HepG2 (cell line): ENCODE data around the gene FZD4. TPM values are rescaled to one million over a fixed set of nuclear protein-coding genes. Genes with fewer than 3 reads are reported as not detected.
A peak's percentile ranks its signal among the peaks of the same experiment; 100 is the strongest.

Experiments
- ATAC-seq: fragments of 200-7000 bp; cut with Tn5 transposase; 3 replicates; pipeline ENCODE4 v1.9.1; 2020; ENCODE audit warnings: mild to moderate bottlenecking, moderate library complexity
- BruUV-seq: library from RNA; stranded (reverse); fragments of 400-500 nt; replicated peaks from 2 replicates; lab custom pipeline; 2021; lab: Mats Ljungman, UMichigan
- CTCF ChIA-PET: fragments of 300-600 bp; formaldehyde crosslinking; extraction: SDS; loops from one replicate; lab custom pipeline; 2021; ENCODE audit warnings: low total read pairs, inconsistent platforms, low intra/inter-chr PET ratio; lab: Yijun Ruan, JAX
- POLR2A ChIA-PET: fragments of 350-600 bp; sonication (Branson Sonifier 250); formaldehyde crosslinking; loops from one replicate; lab custom pipeline; 2020; ENCODE audit warnings: antibody characterized with exemption, inconsistent platforms; lab: Yijun Ruan, JAX
- DNase-seq: peaks from one replicate; pipeline ENCODE4 v3.0.0-alpha.2; 2015; ENCODE audit warnings: low spot score
- FAIRE-seq: peaks from 3 replicates; lab custom pipeline; 2011; peaks lifted over from hg19 to GRCh38; lab: Jason Lieb, UNC
- H2AFZ ChIP-seq: one replicate; pipeline ENCODE4 v1.6.1; 2011; ENCODE audit warnings: low read length, inconsistent platforms
- H3K27ac ChIP-seq: fragments of 300-600 bp; 3 replicates; pipeline ENCODE4 v1.8.0; 2011; ENCODE audit warnings: mixed run types, mild to moderate bottlenecking, mixed read lengths, low read length, inconsistent platforms; ENCODE audit not compliant: insufficient read depth; ENCODE audit errors: extremely low read length
- H3K27me3 ChIP-seq, 2 experiments: fragments of 200-600 bp in 1 of 2; 2 replicates in 1 of 2; 3 replicates in 1 of 2; pipeline versions ENCODE4 v1.6.0 to v1.8.0; 2011; ENCODE audit warnings: low read length in 2 of 2, mild to moderate bottlenecking in 2 of 2, moderate library complexity in 2 of 2, inconsistent platforms in 1 of 2; ENCODE audit not compliant: insufficient read depth in 2 of 2, control insufficient read depth in 1 of 2
- H3K36me3 ChIP-seq, 2 experiments: fragments of 200-600 bp in 1 of 2; replicated peaks in 1 of 2; 2 replicates in 1 of 2; 3 replicates in 1 of 2; pipeline versions ENCODE4 v1.5.1 to v1.8.0; 2011; ENCODE audit warnings: low read length in 2 of 2, inconsistent platforms in 1 of 2; ENCODE audit not compliant: insufficient read depth in 2 of 2, control insufficient read depth in 1 of 2
- H3K4me1 ChIP-seq: 2 replicates; pipeline ENCODE4 v1.5.1; 2012; ENCODE audit warnings: low read length, inconsistent platforms; ENCODE audit not compliant: insufficient read depth
- H3K4me2 ChIP-seq: 2 replicates; pipeline ENCODE4 v1.6.0; 2011; ENCODE audit warnings: low read depth, low read length, inconsistent platforms
- H3K4me3 ChIP-seq, 3 experiments: fragments of 200-600 bp in 1 of 3; sonication (generic), shearing (Covaris generic) in 1 of 3; replicated peaks in 1 of 3; 2 replicates each; pipeline ENCODE4 v1.5.1; 2011 to 2016; ENCODE audit warnings: low read length in 3 of 3, inconsistent platforms in 2 of 3, low read depth in 2 of 3, mild to moderate bottlenecking in 2 of 3, control low read depth in 1 of 3, mixed read lengths in 1 of 3; ENCODE audit not compliant: insufficient read depth in 1 of 3
- H3K79me2 ChIP-seq: one replicate; pipeline ENCODE4 v1.6.1; 2011; ENCODE audit warnings: low read length, inconsistent platforms; ENCODE audit not compliant: insufficient read depth
- H3K9ac ChIP-seq: 2 replicates; pipeline ENCODE4 v1.6.0; 2011; ENCODE audit warnings: mild to moderate bottlenecking, low read depth, low read length, inconsistent platforms; ENCODE audit not compliant: insufficient read depth
- H3K9me3 ChIP-seq: 2 replicates; pipeline ENCODE4 v1.5.1; 2012; ENCODE audit warnings: mild to moderate bottlenecking, low read length
- H4K20me1 ChIP-seq: 2 replicates; pipeline ENCODE4 v1.6.0; 2011; ENCODE audit warnings: inconsistent platforms, mild to moderate bottlenecking, low read length, moderate library complexity; ENCODE audit not compliant: insufficient read depth
- JUN ChIP-seq: sonication (generic); formaldehyde crosslinking; IDR thresholded peaks from 2 replicates; pipeline ENCODE4 v1.4.0; 2020; ENCODE audit warnings: mild to moderate bottlenecking, missing genetic modification reagents
- RBFOX2 ChIP-seq: fragments of 200-400 bp; formaldehyde crosslinking; IDR thresholded peaks from 2 replicates; pipeline ENCODE4 v1.6.1; 2017; ENCODE audit warnings: low read depth, mild to moderate bottlenecking, low read length
- RFX5 ChIP-seq: IDR thresholded peaks from 2 replicates; pipeline ENCODE4 v1.6.1; 2011; ENCODE audit warnings: low read depth, low read length, improper control_type of control experiment
- SAFB2 ChIP-seq: sonication (generic); formaldehyde crosslinking; IDR thresholded peaks from 2 replicates; pipeline ENCODE4 v1.5.1; 2020; ENCODE audit warnings: missing genetic modification reagents, low read depth, mild to moderate bottlenecking, borderline replicate concordance
- TOE1 ChIP-seq: sonication (generic); formaldehyde crosslinking; IDR thresholded peaks from 2 replicates; pipeline ENCODE4 v1.4.0; 2020; ENCODE audit warnings: mild to moderate bottlenecking, missing genetic modification reagents
- ZNF124 ChIP-seq: sonication (generic); formaldehyde crosslinking; IDR thresholded peaks from 2 replicates; pipeline ENCODE4 v1.4.0; 2020; ENCODE audit warnings: missing genetic modification reagents
- ZNF318 ChIP-seq: sonication (generic); formaldehyde crosslinking; IDR thresholded peaks from 2 replicates; pipeline ENCODE4 v1.4.0; 2020; ENCODE audit warnings: mild to moderate bottlenecking, missing genetic modification reagents
- WGBS: methylation state at CpG from one replicate; pipeline ENCODE4 v1.1.6; 2017; ENCODE audit warnings: low lambda C conversion rate; 5-methylcytosine and 5-hydroxymethylcytosine counted together
- in situ Hi-C: cut with HindIII; loops from 2 replicates; pipeline ENCODE4 v1.10.0; 2017; ENCODE audit warnings: low pct_unique_long_range_greater_than_20kb; ENCODE audit not compliant: extremely low pct_ligation_motif_present
- intact Hi-C: fragments of 100-400 bp; cut with micrococcal nuclease; formaldehyde crosslinking; loops from one replicate; pipeline ENCODE4 v1.10.0; 2022; ENCODE audit not compliant: unreplicated experiment
- polyA plus RNA-seq, 8 experiments: library from polyadenylated mRNA; depleted of rRNA in 3 of 8; stranded (reverse) in 7 of 8; unstranded in 1 of 8; fragments of >200 nt; fragmentation: Illumina TruSeq in 4 of 8; extraction: Trizol in 4 of 8; gene quantifications; 2 replicates each; pipeline versions ENCODE4 v1.2.1 to v1.2.3, GENCODE V29; 2011 to 2016; ENCODE audit warnings: low read depth in 4 of 8, missing spikeins in 1 of 8, mixed read lengths in 1 of 8; ENCODE audit not compliant: insufficient read depth in 1 of 8
- total RNA-seq, 5 experiments: library from RNA; depleted of rRNA; stranded (reverse); fragments of >200 nt; fragmentation: Illumina TruSeq; extraction: Trizol; gene quantifications; 2 replicates each; pipeline ENCODE4 v1.2.3, GENCODE V29; 2016; ENCODE audit warnings: low read depth in 1 of 5

The FZD4 gene
- total and polyA plus RNA-seq, 2 of the 13 experiments (the other 11 are each of a cell fraction or from before 2014, with no cell fraction given): 46.5 to 70.4 TPM

- CTCF ChIA-PET: no interaction called here
- in situ Hi-C loops: loop anchor here (5.0 kb wide), 1 partner anchor 87 kb away; the partner anchor contains the start of gene TMEM135
- WGBS: 92% methylated on average over 3 of the region's 3 CpGs
- H3K36me3 ChIP-seq: peaks cover 13 to 48% of the 10 kb centered on the region in 2 experiments
- no peak for DNase-seq
- FAIRE-seq: no peak
- peaks cover 71% of the 10 kb centered on the region for H3K4me1 ChIP-seq
- TF ChIP-seq RBFOX2 (peak; percentile 31), ZNF124 (CRISPR knock-in tag) (no peak)
- TF ChIP-seq, all 625 proteins: peak for 1
- H4K20me1 ChIP-seq: peaks cover 15% of the 10 kb centered on the region
- peak overlapping the region; percentile 2 to 33 (median 30); a peak in 5 of 6 replicates for H3K4me3 ChIP-seq
- peaks cover 84% of the 10 kb centered on the region for H3K79me2 ChIP-seq
- no peaks in the 10 kb centered on the region for H3K9me3 ChIP-seq
- peak overlapping the region; percentile 23; the same call in 1 of the 2 replicates for H3K9ac ChIP-seq
- H3K27ac ChIP-seq: peak overlapping the region; percentile 13
- ATAC-seq: no peak
- intact Hi-C loops: no loop called here
- no peaks in the 10 kb centered on the region; a peak in 1 of 5 replicates for H3K27me3 ChIP-seq
- peak overlapping the region; percentile 81 for H3K4me2 ChIP-seq
- POLR2A ChIA-PET: interaction anchor here (11.5 kb wide), 1 partner anchor 9 kb away, joined by 287 read pairs; no protein-coding TSS in a partner anchor
- no TSS peak for BruUV-seq
- H2AFZ ChIP-seq: no peak overlapping the region
Observed at GRCh38 chr11:86949995-86950660, 5.1 kb downstream of the FZD4 start.

GRCh38 chr11:86948733-86949132 is 6.5 kb downstream of the FZD4 start:
- peak overlapping the region in 2 of 3 experiments; percentile 15 to 29; a peak in 2 of 6 replicates for H3K4me3 ChIP-seq
- peaks cover 13 to 48% of the 10 kb centered on the region in 2 experiments for H3K36me3 ChIP-seq
- H3K27me3 ChIP-seq: no peaks in the 10 kb centered on the region
- H3K9ac ChIP-seq: no peak overlapping the region
- no peak overlapping the region for H2AFZ ChIP-seq
- CTCF ChIA-PET: no interaction called here
- peaks cover 72% of the 10 kb centered on the region for H3K79me2 ChIP-seq
- POLR2A ChIA-PET: interaction anchor here (11.5 kb wide), 1 partner anchor 8 kb away, joined by 287 read pairs; no protein-coding TSS in a partner anchor
- DNase-seq: no peak
- in situ Hi-C loops: no loop called here
- peak overlapping the region; percentile 81 for H3K4me2 ChIP-seq
- no peaks in the 10 kb centered on the region for H3K9me3 ChIP-seq
- H4K20me1 ChIP-seq: peaks cover 15% of the 10 kb centered on the region
- peaks cover 71% of the 10 kb centered on the region for H3K4me1 ChIP-seq
- intact Hi-C loops: no loop called here
- 97% methylated on average over 4 of the region's 5 CpGs for WGBS
- ATAC-seq: peak; percentile 19; the same call in 1 of the 3 replicates
- no peak for FAIRE-seq
- BruUV-seq: no TSS peak
- H3K27ac ChIP-seq: no peak overlapping the region
- TF ChIP-seq JUN (CRISPR knock-in tag) (no peak), SAFB2 (no peak), RFX5 (no peak), ZNF318 (no peak), TOE1 (no peak)
